GM18520 (cell line): ENCODE results near the gene ASAP2.

ENCODE experiments used
- ATAC-seq: cut with Tn5 transposase; IDR thresholded peaks from one replicate; pipeline ENCODE4 v1.9.1; 2021; ENCODE audit not compliant: unreplicated experiment

Gene ASAP2

GRCh38 chr2:9271691-9272090 is 65.1 kb downstream of the ASAP2 start:
- no peak for ATAC-seq

GRCh38 chr2:9273486-9274130 is 67.0 kb downstream of the ASAP2 start:
- no peak for ATAC-seq

GRCh38 chr2:9274701-9275343 is 68.2 kb downstream of the ASAP2 start:
- no peak for ATAC-seq

GRCh38 chr2:9275399-9275798 is 68.8 kb downstream of the ASAP2 start:
- ATAC-seq = no peak

- no peak for ATAC-seq
Observed at GRCh38 chr2:9276074-9276473, 69.5 kb downstream of the ASAP2 start.

- ATAC-seq = no peak
Observed at GRCh38 chr2:9276901-9277451, 70.4 kb downstream of the ASAP2 start.

GRCh38 chr2:9278439-9278838 is 71.8 kb downstream of the ASAP2 start:
- ATAC-seq = no peak

GRCh38 chr2:9279426-9279825 is 72.8 kb downstream of the ASAP2 start:
- ATAC-seq = no peak

- ATAC-seq = no peak
Observed at GRCh38 chr2:9280224-9280623, 73.6 kb downstream of the ASAP2 start.

GRCh38 chr2:9281145-9281544 is 74.5 kb downstream of the ASAP2 start:
- ATAC-seq = no peak

GRCh38 chr2:9282128-9283112 is 75.8 kb downstream of the ASAP2 start:
- ATAC-seq = no peak

- no peak for ATAC-seq
Observed at GRCh38 chr2:9284521-9285297, 78.1 kb downstream of the ASAP2 start.

GRCh38 chr2:9285385-9285920 is 78.8 kb downstream of the ASAP2 start:
- no peak for ATAC-seq

- ATAC-seq = no peak
Observed at GRCh38 chr2:9285921-9286320, 79.3 kb downstream of the ASAP2 start.

GRCh38 chr2:9286554-9287399 is 80.2 kb downstream of the ASAP2 start:
- ATAC-seq = no peak

- no peak for ATAC-seq
Observed at GRCh38 chr2:9287400-9288045, 80.9 kb downstream of the ASAP2 start.

- no peak for ATAC-seq
Observed at GRCh38 chr2:9288233-9288632, 81.6 kb downstream of the ASAP2 start.

GRCh38 chr2:9288681-9289338 is 82.2 kb downstream of the ASAP2 start:
- no peak for ATAC-seq
